SHP77 treated with DMSO at 0.1 percent for 48 hours (cell line): ENCODE measurements around the gene NOXA1.
"Not testable (repeated sequence)": the region's sequence is repeated elsewhere in the genome, so short reads cannot be mapped to it uniquely, and the experiment has no call there.

ENCODE experiments used
- DNase-seq: peaks from one replicate; lab custom pipeline; 2025; lab: John Stamatoyannopoulos, UW

The NOXA1 gene

GRCh38 chr9:137439158-137439714, 16.0 kb downstream of the NOXA1 start:
- DNase-seq, result no peak

- peak; percentile 55 for DNase-seq
Observed at GRCh38 chr9:137441289-137441934, 18.2 kb downstream of the NOXA1 start, which contains the start of gene ENTPD8. TSS of gene ENTPD8 (minus strand) at chr9:137441357. CDS start at chr9:137438285, 3,072 bp downstream.

GRCh38 chr9:137441935-137442321, 18.7 kb downstream of the NOXA1 start:
- DNase-seq, result no peak

- no peak for DNase-seq
Observed at GRCh38 chr9:137444106-137444790, 21.1 kb downstream of the NOXA1 start.

- peak; percentile 52 for DNase-seq
Observed at GRCh38 chr9:137445275-137445807, 22.1 kb downstream of the NOXA1 start.

- no peak for DNase-seq
Observed at GRCh38 chr9:137445930-137446431, 22.8 kb downstream of the NOXA1 start.

- no peak for DNase-seq
Observed at GRCh38 chr9:137446851-137447471, 23.8 kb downstream of the NOXA1 start.

GRCh38 chr9:137447722-137448601, 24.8 kb downstream of the NOXA1 start:
- no peak for DNase-seq

- no peak for DNase-seq
Observed at GRCh38 chr9:137448602-137448962, 25.4 kb downstream of the NOXA1 start.

GRCh38 chr9:137449081-137449844, 26.1 kb downstream of the NOXA1 start:
- no peak for DNase-seq

- no peak for DNase-seq
Observed at GRCh38 chr9:137449931-137450538, 26.8 kb downstream of the NOXA1 start.

- DNase-seq, result not testable (repeated sequence)
Observed at GRCh38 chr9:137450539-137451222, 27.5 kb downstream of the NOXA1 start.

GRCh38 chr9:137451264-137452005, 28.2 kb downstream of the NOXA1 start:
- DNase-seq, result not testable (repeated sequence)

GRCh38 chr9:137452006-137452760, 29.0 kb downstream of the NOXA1 start:
- DNase-seq, result no peak

- DNase-seq, result no peak
Observed at GRCh38 chr9:137452761-137453642, 29.8 kb downstream of the NOXA1 start.

GRCh38 chr9:137453643-137454081, 30.5 kb downstream of the NOXA1 start:
- DNase-seq, result no peak

- DNase-seq, result no peak
Observed at GRCh38 chr9:137454145-137454596, 31.0 kb downstream of the NOXA1 start.
